Esophagus squamous epithelium (tissue), 4 donors: ENCODE measurements around the gene OR5AK2.

Experiments used
- CTCF ChIP-seq, 6 experiments: fragments of 450-650 bp in 4 of 6; fragments of 200-600 bp in 2 of 6; sonication (generic) in 2 of 6; IDR thresholded peaks; one replicate each; pipeline ENCODE4 v1.5.1; 2016 to 2019; ENCODE audit warnings: antibody characterized with exemption in 6 of 6, mild to moderate bottlenecking in 4 of 6, moderate library complexity in 4 of 6
- POLR2A ChIP-seq, 4 donors: fragments of 450-650 bp; IDR thresholded peaks; one replicate each; pipeline ENCODE4 v1.6.1; 2017; ENCODE audit warnings: antibody characterized with exemption in 4 of 4, mild to moderate bottlenecking in 4 of 4, moderate library complexity in 3 of 4

GRCh38 chr11:56994532-56994931 lies 5.8 kb downstream of the OR5AK2 start:
- TF ChIP-seq CTCF (IDR thresholded peaks at IDR 0.05) (no peak), POLR2A (IDR thresholded peaks at IDR 0.05) (no peak)
